Caco-2 (cell line): ENCODE data around the gene HBG2. TPM values are rescaled to one million over a fixed set of nuclear protein-coding genes. Genes with fewer than 3 reads are reported as not detected.

Experiments used
- BruUV-seq: library from RNA; stranded (reverse); fragments of 400-500 nt; replicated peaks from 2 replicates; lab custom pipeline; 2021; lab: Mats Ljungman, UMichigan
- CTCF ChIA-PET: fragments of 300-600 bp; sonication (Branson Sonifier 250); formaldehyde crosslinking; loops from one replicate; lab custom pipeline; 2022; ENCODE audit warnings: antibody characterized with exemption; lab: Charles Lee
- POLR2A ChIA-PET: fragments of 300-600 bp; sonication (Branson Sonifier 250); formaldehyde crosslinking; loops from one replicate; lab custom pipeline; 2022; ENCODE audit warnings: antibody characterized with exemption; lab: Charles Lee
- DNase-seq, 2 experiments: peaks; one replicate each; pipeline versions ENCODE4 v3.0.0 to v3.0.0-alpha.2; 2020 to 2022
- H3K27me3 ChIP-seq: replicated peaks from 2 replicates; pipeline ENCODE4 v1.6.0; 2011; ENCODE audit warnings: low read length; ENCODE audit not compliant: control insufficient read depth, insufficient read depth
- H3K36me3 ChIP-seq: 2 replicates; pipeline ENCODE4 v1.5.1; 2011; ENCODE audit warnings: low read length; ENCODE audit not compliant: control insufficient read depth, insufficient read depth
- H3K4me1 ChIP-seq: fragments of 250-450 bp; sonication (Bioruptor Pico); 2 replicates; pipeline ENCODE4 v1.5.1; 2020; ENCODE audit warnings: mild to moderate bottlenecking
- H3K4me3 ChIP-seq: 2 replicates; pipeline ENCODE4 v1.5.1; 2011; ENCODE audit warnings: low read depth, mild to moderate bottlenecking, control low read depth, low read length
- H3K9me3 ChIP-seq: fragments of 250-450 bp; sonication (Bioruptor Pico); 2 replicates; pipeline ENCODE4 v1.5.1; 2020; ENCODE audit warnings: mild to moderate bottlenecking, moderate library complexity
- H3K27ac Mint-ChIP-seq: one replicate; pipeline ENCODE4 v1.8.0; 2022; ENCODE audit warnings: mixed read lengths; ENCODE audit not compliant: unreplicated experiment
- H3K27me3 Mint-ChIP-seq: one replicate; pipeline ENCODE4 v1.8.0; 2022; ENCODE audit warnings: mixed read lengths; ENCODE audit not compliant: insufficient read depth, unreplicated experiment
- H3K36me3 Mint-ChIP-seq: one replicate; pipeline ENCODE4 v1.8.0; 2022; ENCODE audit warnings: mild to moderate bottlenecking, mixed read lengths; ENCODE audit not compliant: insufficient read depth, unreplicated experiment
- H3K4me1 Mint-ChIP-seq: one replicate; pipeline ENCODE4 v1.8.0; 2022; ENCODE audit warnings: low read depth, mixed read lengths; ENCODE audit not compliant: unreplicated experiment
- H3K4me3 Mint-ChIP-seq: one replicate; pipeline ENCODE4 v1.8.0; 2022; ENCODE audit warnings: mild to moderate bottlenecking, moderate library complexity, mixed read lengths; ENCODE audit not compliant: unreplicated experiment
- H3K9me3 Mint-ChIP-seq: one replicate; pipeline ENCODE4 v1.8.0; 2022; ENCODE audit warnings: mixed read lengths; ENCODE audit not compliant: unreplicated experiment
- intact Hi-C: fragments of 100-400 bp; cut with micrococcal nuclease; formaldehyde crosslinking; loops from one replicate; pipeline ENCODE4 v1.10.0; 2022; ENCODE audit not compliant: unreplicated experiment
- total RNA-seq: library from RNA; stranded (reverse); gene quantifications from 2 replicates; pipeline ENCODE4 v1.2.3, GENCODE V29; 2022
- TF ChIP-seq, protein P1 (sequence below), 2 experiments: fragments of 200-600 bp in 1 of 2; IDR thresholded peaks; 1 replicate in 1 of 2; 2 replicates in 1 of 2; pipeline versions ENCODE4 v1.5.1 to v1.8.0; 2011 to 2022; ENCODE audit warnings: antibody characterized with exemption in 1 of 2, control low read depth in 1 of 2, inconsistent platforms in 1 of 2, low read depth in 1 of 2, low read length in 1 of 2, mild to moderate bottlenecking in 1 of 2, moderate library complexity in 1 of 2; ENCODE audit not compliant: insufficient read depth in 1 of 2, severe bottlenecking in 1 of 2, unreplicated experiment in 1 of 2

HBG2 gene
- total RNA-seq, 1 experiment from 2014 or later = not detected

DNA sequence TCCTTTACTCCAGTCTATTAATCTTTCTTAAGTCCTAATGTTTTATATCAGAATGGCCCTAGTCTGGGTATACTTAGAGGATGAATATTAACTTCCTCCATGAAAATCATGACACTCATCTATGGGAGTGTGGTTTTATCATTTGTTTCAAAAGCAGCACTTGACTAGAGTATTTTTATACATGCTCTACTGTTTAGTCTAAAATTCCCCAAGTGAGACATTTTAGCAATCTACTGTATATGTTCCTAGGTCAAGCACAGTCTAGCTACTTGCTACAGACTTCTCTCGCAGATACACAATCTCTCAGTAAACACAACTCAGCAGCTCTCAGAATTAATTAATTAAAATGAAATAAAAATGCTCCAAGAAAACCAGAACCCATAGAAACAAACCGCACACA is 24.8 kb downstream of the HBG2 start:
- H3K9me3 ChIP-seq = no peaks in the 10 kb centered on the region
- no peaks in the 10 kb centered on the region for H3K27me3 ChIP-seq
- CTCF ChIA-PET = no interaction called here
- H3K4me3 Mint-ChIP-seq = no peak overlapping the region
- intact Hi-C loops = no loop called here
- H3K4me3 ChIP-seq = no peak overlapping the region
- TF ChIP-seq, protein P1, sequence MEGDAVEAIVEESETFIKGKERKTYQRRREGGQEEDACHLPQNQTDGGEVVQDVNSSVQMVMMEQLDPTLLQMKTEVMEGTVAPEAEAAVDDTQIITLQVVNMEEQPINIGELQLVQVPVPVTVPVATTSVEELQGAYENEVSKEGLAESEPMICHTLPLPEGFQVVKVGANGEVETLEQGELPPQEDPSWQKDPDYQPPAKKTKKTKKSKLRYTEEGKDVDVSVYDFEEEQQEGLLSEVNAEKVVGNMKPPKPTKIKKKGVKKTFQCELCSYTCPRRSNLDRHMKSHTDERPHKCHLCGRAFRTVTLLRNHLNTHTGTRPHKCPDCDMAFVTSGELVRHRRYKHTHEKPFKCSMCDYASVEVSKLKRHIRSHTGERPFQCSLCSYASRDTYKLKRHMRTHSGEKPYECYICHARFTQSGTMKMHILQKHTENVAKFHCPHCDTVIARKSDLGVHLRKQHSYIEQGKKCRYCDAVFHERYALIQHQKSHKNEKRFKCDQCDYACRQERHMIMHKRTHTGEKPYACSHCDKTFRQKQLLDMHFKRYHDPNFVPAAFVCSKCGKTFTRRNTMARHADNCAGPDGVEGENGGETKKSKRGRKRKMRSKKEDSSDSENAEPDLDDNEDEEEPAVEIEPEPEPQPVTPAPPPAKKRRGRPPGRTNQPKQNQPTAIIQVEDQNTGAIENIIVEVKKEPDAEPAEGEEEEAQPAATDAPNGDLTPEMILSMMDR (IDR thresholded peaks at IDR 0.05; ENCODE audit: insufficient read depth in 1 of 2, low read depth in 1 of 2, low read length in 1 of 2, severe bottlenecking in 1 of 2, unreplicated experiment in 1 of 2) = no peak
- no peak overlapping the region for H3K27ac Mint-ChIP-seq
- BruUV-seq = no TSS peak
- H3K4me1 ChIP-seq = no peaks in the 10 kb centered on the region
- H3K36me3 ChIP-seq = no peaks in the 10 kb centered on the region
- H3K4me1 Mint-ChIP-seq = no peaks in the 10 kb centered on the region
- POLR2A ChIA-PET = no interaction called here
- no peaks in the 10 kb centered on the region for H3K36me3 Mint-ChIP-seq
- H3K9me3 Mint-ChIP-seq = no peaks in the 10 kb centered on the region
- DNase-seq = no peak
- H3K27me3 Mint-ChIP-seq = peaks cover 4% of the 10 kb centered on the region

DNA sequence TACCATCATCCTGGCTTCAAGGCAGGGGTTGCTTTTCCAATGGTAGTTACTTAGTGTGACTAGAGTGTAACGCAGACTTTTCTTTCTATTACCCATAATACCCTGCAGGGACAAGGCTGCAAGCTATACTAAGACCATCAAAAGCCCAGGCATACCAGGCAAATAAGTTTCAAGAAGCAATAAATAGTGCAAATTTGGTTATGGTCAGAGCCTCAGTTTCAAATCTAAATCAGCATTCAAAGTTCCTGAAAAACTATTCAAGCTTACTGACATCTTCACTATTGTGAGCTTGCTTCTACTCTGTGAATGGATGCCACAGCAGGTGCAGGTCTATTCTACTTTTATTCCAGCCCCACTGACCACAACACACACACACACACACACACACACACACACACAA is 25.2 kb downstream of the HBG2 start:
- no peak overlapping the region for H3K4me3 Mint-ChIP-seq
- no peaks in the 10 kb centered on the region for H3K4me1 ChIP-seq
- TF ChIP-seq, protein P1 (IDR thresholded peaks at IDR 0.05; ENCODE audit: insufficient read depth in 1 of 2, low read depth in 1 of 2, low read length in 1 of 2, severe bottlenecking in 1 of 2, unreplicated experiment in 1 of 2) = no peak
- no peaks in the 10 kb centered on the region for H3K9me3 Mint-ChIP-seq
- no peaks in the 10 kb centered on the region for H3K9me3 ChIP-seq
- CTCF ChIA-PET = no interaction called here
- POLR2A ChIA-PET = no interaction called here
- H3K4me1 Mint-ChIP-seq = no peaks in the 10 kb centered on the region
- no peaks in the 10 kb centered on the region for H3K36me3 Mint-ChIP-seq
- no peaks in the 10 kb centered on the region for H3K27me3 ChIP-seq
- no peak overlapping the region for H3K27ac Mint-ChIP-seq
- no TSS peak for BruUV-seq
- no peak for DNase-seq
- H3K27me3 Mint-ChIP-seq = peaks cover 4% of the 10 kb centered on the region
- no peaks in the 10 kb centered on the region for H3K36me3 ChIP-seq
- no peak overlapping the region for H3K4me3 ChIP-seq
- intact Hi-C loops = no loop called here

DNA sequence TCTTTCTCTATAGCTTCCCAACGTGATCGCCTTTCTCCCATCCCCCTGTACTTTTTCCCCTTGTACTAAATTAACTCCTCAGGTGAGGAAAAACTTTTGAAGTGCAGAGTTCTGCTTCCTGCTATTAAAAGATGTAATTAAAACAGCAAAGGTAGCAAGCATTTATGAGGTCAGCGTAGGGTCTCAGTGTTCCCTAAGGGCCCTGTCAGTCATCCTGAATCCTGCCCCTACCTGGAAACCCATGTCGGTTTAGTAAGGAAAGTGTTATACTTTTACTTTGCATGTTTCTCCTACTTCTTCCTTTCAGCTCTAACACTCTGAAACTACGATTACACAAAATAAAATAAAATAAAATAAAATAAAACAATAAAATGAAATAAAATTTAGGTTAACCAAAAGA is 26.5 kb downstream of the HBG2 start:
- Histone ChIP-seq H3K4me1 (no peaks in the 10 kb centered on the region), H3K9me3 (no peaks in the 10 kb centered on the region), H3K36me3 (no peaks in the 10 kb centered on the region), H3K27me3 (no peaks in the 10 kb centered on the region), H3K4me3 (no peak overlapping the region)
- no peaks in the 10 kb centered on the region for H3K4me1 Mint-ChIP-seq
- intact Hi-C loops = no loop called here
- no peaks in the 10 kb centered on the region for H3K36me3 Mint-ChIP-seq
- POLR2A ChIA-PET = no interaction called here
- H3K27ac Mint-ChIP-seq = no peak overlapping the region
- no TSS peak for BruUV-seq
- TF ChIP-seq, protein P1 (IDR thresholded peaks at IDR 0.05; ENCODE audit: insufficient read depth in 1 of 2, low read depth in 1 of 2, low read length in 1 of 2, severe bottlenecking in 1 of 2, unreplicated experiment in 1 of 2) = no peak
- DNase-seq = no peak
- H3K9me3 Mint-ChIP-seq = no peaks in the 10 kb centered on the region
- H3K27me3 Mint-ChIP-seq = peaks cover 4% of the 10 kb centered on the region
- CTCF ChIA-PET = no interaction called here
- no peak overlapping the region for H3K4me3 Mint-ChIP-seq
